Endothelial cell of umbilical vein (primary cell): ENCODE results near the gene IDI1. TPM values are rescaled to one million over a fixed set of nuclear protein-coding genes. Genes with fewer than 3 reads are reported as not detected.

Source experiments
- BruUV-seq: library from RNA; stranded (reverse); fragments of 400-500 nt; replicated peaks from 2 replicates; lab custom pipeline; 2021; lab: Mats Ljungman, UMichigan
- CTCF ChIA-PET: fragments of 300-600, 350-600 bp; sonication (Branson Sonifier 250); formaldehyde crosslinking; loops from one replicate; lab custom pipeline; 2021; ENCODE audit warnings: antibody characterized with exemption, inconsistent platforms; lab: Charles Lee
- POLR2A ChIA-PET: fragments of 300-600, 350-600 bp; sonication (Branson Sonifier 250); formaldehyde crosslinking; loops from one replicate; lab custom pipeline; 2021; ENCODE audit warnings: antibody characterized with exemption, inconsistent platforms; lab: Charles Lee
- DNase-seq: peaks from one replicate; pipeline ENCODE4 v3.0.0-alpha.2; 2011; ENCODE audit warnings: low read depth, low spot score
- FAIRE-seq: peaks from 2 replicates; lab custom pipeline; 2011; peaks lifted over from hg19 to GRCh38; lab: Jason Lieb, UNC
- H2AFZ ChIP-seq: 2 replicates; pipeline ENCODE4 v1.6.0; 2012; ENCODE audit warnings: low read depth, low read length, control low read depth, inconsistent platforms
- H3K27ac ChIP-seq: 2 replicates; pipeline ENCODE4 v1.5.1; 2011; ENCODE audit warnings: low read depth, mild to moderate bottlenecking, control low read depth, low read length, moderate library complexity; ENCODE audit not compliant: insufficient read depth
- H3K27me3 ChIP-seq, 2 experiments: 2 replicates each; pipeline versions ENCODE4 v1.6.0 to v1.6.1; 2011; ENCODE audit warnings: low read length in 2 of 2, mixed read lengths in 1 of 2; ENCODE audit not compliant: control insufficient read depth in 2 of 2, insufficient read depth in 2 of 2
- H3K36me3 ChIP-seq, 2 experiments: 2 replicates in 1 of 2; 3 replicates in 1 of 2; pipeline ENCODE4 v1.5.1; 2011; ENCODE audit warnings: low read length in 2 of 2, mild to moderate bottlenecking in 1 of 2, moderate library complexity in 1 of 2; ENCODE audit not compliant: control insufficient read depth in 2 of 2, insufficient read depth in 2 of 2; ENCODE audit errors: extremely low read depth in 1 of 2
- H3K4me1 ChIP-seq: 3 replicates; pipeline ENCODE4 v1.5.1; 2011; ENCODE audit warnings: mild to moderate bottlenecking, low read length; ENCODE audit not compliant: control insufficient read depth, insufficient read depth; ENCODE audit errors: extremely low read depth
- H3K4me2 ChIP-seq: 2 replicates; pipeline ENCODE4 v1.6.1; 2011; ENCODE audit warnings: low read length, control low read depth, mixed read lengths; ENCODE audit not compliant: insufficient read depth
- H3K4me3 ChIP-seq, 3 experiments: fragments of 200-600 bp in 1 of 3; sonication (generic), shearing (Covaris generic) in 1 of 3; replicated peaks in 1 of 3; 2 replicates each; pipeline ENCODE4 v1.5.1; 2011 to 2016; ENCODE audit warnings: control low read depth in 3 of 3, low read length in 3 of 3, mild to moderate bottlenecking in 2 of 3, inconsistent platforms in 1 of 3, low read depth in 1 of 3, moderate library complexity in 1 of 3; ENCODE audit not compliant: insufficient read depth in 1 of 3
- H3K79me2 ChIP-seq: 2 replicates; pipeline ENCODE4 v1.6.0; 2012; ENCODE audit warnings: low read length, inconsistent platforms; ENCODE audit not compliant: control insufficient read depth, insufficient read depth
- H3K9ac ChIP-seq: replicated peaks from 2 replicates; pipeline ENCODE3; 2011; ENCODE audit warnings: low read length, control low read depth; ENCODE audit not compliant: insufficient read depth; ENCODE audit errors: extremely low read depth
- H3K9me1 ChIP-seq: replicated peaks from 3 replicates; pipeline ENCODE4 v1.6.0; 2011; ENCODE audit warnings: mild to moderate bottlenecking, low read length; ENCODE audit not compliant: control insufficient read depth, insufficient read depth; ENCODE audit errors: extremely low read depth
- H3K9me3 ChIP-seq: replicated peaks from 2 replicates; pipeline ENCODE4 v1.5.1; 2012; ENCODE audit warnings: low read length, inconsistent platforms; ENCODE audit not compliant: control insufficient read depth, insufficient read depth
- H4K20me1 ChIP-seq: replicated peaks from 2 replicates; pipeline ENCODE3; 2011; ENCODE audit warnings: mild to moderate bottlenecking, low read length; ENCODE audit not compliant: control insufficient read depth, insufficient read depth; ENCODE audit errors: extremely low read depth
- EZH2 ChIP-seq: IDR thresholded peaks from 2 replicates; pipeline ENCODE4 v1.6.1; 2012; ENCODE audit warnings: borderline replicate concordance, low read depth, mild to moderate bottlenecking, moderate library complexity, low read length, inconsistent platforms; ENCODE audit not compliant: severe bottlenecking
- FOS ChIP-seq: IDR thresholded peaks from 2 replicates; pipeline ENCODE4 v1.6.1; 2011; ENCODE audit warnings: mild to moderate bottlenecking, low read length, moderate library complexity, borderline replicate concordance; ENCODE audit not compliant: insufficient read depth
- JUN ChIP-seq: IDR thresholded peaks from 2 replicates; pipeline ENCODE4 v1.6.1; 2011; ENCODE audit warnings: borderline replicate concordance, low read depth; ENCODE audit not compliant: insufficient read length, insufficient read depth
- MYC ChIP-seq: IDR thresholded peaks from one replicate; pipeline ENCODE4 v1.6.1; 2011; ENCODE audit warnings: mild to moderate bottlenecking, low read depth, low read length
- POLR2A ChIP-seq: IDR thresholded peaks from 2 replicates; pipeline ENCODE4 v1.6.1; 2012; ENCODE audit warnings: low read depth, mild to moderate bottlenecking, control low read depth, low read length
- POLR2AphosphoS5 ChIP-seq: IDR thresholded peaks from 2 replicates; pipeline ENCODE4 v1.6.1; 2012; ENCODE audit warnings: low read depth, mild to moderate bottlenecking, control low read depth, low read length, moderate library complexity; ENCODE audit not compliant: insufficient read depth
- dilution Hi-C: fragments of 300-500 bp; cut with MboI; formaldehyde crosslinking; loops from one replicate; pipeline ENCODE4 v1.15.0; 2019; ENCODE audit warnings: low sequenced_read_pairs; ENCODE audit not compliant: extremely low pct_ligation_motif_present
- intact Hi-C: fragments of 100-400 bp; cut with micrococcal nuclease; formaldehyde crosslinking; loops from one replicate; pipeline ENCODE4 v1.10.0; 2022
- polyA plus RNA-seq, 4 experiments: library from polyadenylated mRNA; depleted of rRNA in 3 of 4; stranded (reverse) in 3 of 4; unstranded in 1 of 4; fragments of >200 nt; gene quantifications; 2 replicates each; pipeline versions ENCODE4 v1.2.1 to v1.2.3, GENCODE V29; 2011 to 2012; ENCODE audit warnings: missing spikeins in 1 of 4
- total RNA-seq: library from RNA; stranded (reverse); gene quantifications from 2 replicates; pipeline ENCODE4 v1.2.3, GENCODE V29; 2021
- TF ChIP-seq, protein P1 (sequence below), 2 donors: IDR thresholded peaks; 1 replicate in 1 of 2; 2 replicates in 1 of 2; pipeline ENCODE4 v1.5.1; 2011; ENCODE audit warnings: low read length in 2 of 2, mild to moderate bottlenecking in 2 of 2, moderate library complexity in 2 of 2, control low read depth in 1 of 2, inconsistent platforms in 1 of 2, low read depth in 1 of 2; ENCODE audit not compliant: insufficient read depth in 1 of 2; ENCODE audit errors: extremely low read depth in 1 of 2

Gene IDI1
- total and polyA plus RNA-seq, 2 donors (not counting 3 experiments of a cell fraction or from before 2014, with no cell fraction given) = 42.2 to 63.0 TPM

GRCh38 chr10:1019362-1019761 lies 29.6 kb downstream of the IDI1 start:
- DNase-seq (no peak), FAIRE-seq (no peak)
- ChIA-PET CTCF (interaction anchor here (1.0 kb wide), 1 partner anchor 18 kb away, joined by 3 read pairs; no protein-coding TSS in a partner anchor), POLR2A (no interaction called here)
- Histone ChIP-seq H3K36me3 (peaks cover 22 to 28% of the 10 kb centered on the region in 2 experiments), H3K4me1 (no peaks in the 10 kb centered on the region), H3K4me2 (no peak overlapping the region), H3K9me3 (no peaks in the 10 kb centered on the region), H3K79me2 (no peaks in the 10 kb centered on the region), H3K9me1 (no peaks in the 10 kb centered on the region), H2AFZ (no peak overlapping the region), H3K27ac (no peak overlapping the region), H4K20me1 (no peaks in the 10 kb centered on the region), H3K9ac (no peak overlapping the region), H3K27me3 (no peaks in the 10 kb centered on the region), H3K4me3 (no peak overlapping the region)
- dilution Hi-C loops (no loop called here), intact Hi-C loops (no loop called here)
- no peak for TF ChIP-seq POLR2A
- TF ChIP-seq, protein P1, sequence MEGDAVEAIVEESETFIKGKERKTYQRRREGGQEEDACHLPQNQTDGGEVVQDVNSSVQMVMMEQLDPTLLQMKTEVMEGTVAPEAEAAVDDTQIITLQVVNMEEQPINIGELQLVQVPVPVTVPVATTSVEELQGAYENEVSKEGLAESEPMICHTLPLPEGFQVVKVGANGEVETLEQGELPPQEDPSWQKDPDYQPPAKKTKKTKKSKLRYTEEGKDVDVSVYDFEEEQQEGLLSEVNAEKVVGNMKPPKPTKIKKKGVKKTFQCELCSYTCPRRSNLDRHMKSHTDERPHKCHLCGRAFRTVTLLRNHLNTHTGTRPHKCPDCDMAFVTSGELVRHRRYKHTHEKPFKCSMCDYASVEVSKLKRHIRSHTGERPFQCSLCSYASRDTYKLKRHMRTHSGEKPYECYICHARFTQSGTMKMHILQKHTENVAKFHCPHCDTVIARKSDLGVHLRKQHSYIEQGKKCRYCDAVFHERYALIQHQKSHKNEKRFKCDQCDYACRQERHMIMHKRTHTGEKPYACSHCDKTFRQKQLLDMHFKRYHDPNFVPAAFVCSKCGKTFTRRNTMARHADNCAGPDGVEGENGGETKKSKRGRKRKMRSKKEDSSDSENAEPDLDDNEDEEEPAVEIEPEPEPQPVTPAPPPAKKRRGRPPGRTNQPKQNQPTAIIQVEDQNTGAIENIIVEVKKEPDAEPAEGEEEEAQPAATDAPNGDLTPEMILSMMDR (IDR thresholded peaks at IDR 0.05; ENCODE audit: extremely low read depth in 1 of 2, insufficient read depth in 1 of 2, low read depth in 1 of 2, low read length in 2 of 2) = no peak
- no TSS peak for BruUV-seq

DNA sequence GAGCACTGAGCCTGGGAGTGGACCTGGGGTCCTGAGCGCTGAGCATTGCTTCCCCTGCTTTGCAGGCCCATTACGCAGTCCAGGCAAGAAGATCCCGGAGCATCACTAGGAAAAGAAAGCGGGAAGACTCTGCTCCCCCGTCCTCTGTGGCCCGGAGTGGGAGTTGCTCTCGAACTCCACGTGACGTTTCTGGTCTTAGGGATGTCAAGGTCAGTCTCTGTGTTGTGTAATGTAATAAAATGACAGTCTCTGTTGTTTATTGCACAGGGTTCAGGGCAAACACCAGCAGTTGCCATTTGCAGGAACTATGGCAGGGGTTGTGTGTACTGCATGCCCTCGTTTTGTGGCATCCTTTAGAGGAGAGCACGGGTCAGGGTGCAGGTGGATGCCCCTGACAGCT lies 33.2 kb downstream of the IDI1 start:
- H3K36me3 ChIP-seq = peaks cover 34 to 48% of the 10 kb centered on the region in 2 experiments
- CTCF ChIA-PET = no interaction called here
- no peaks in the 10 kb centered on the region for H3K9me1 ChIP-seq
- H3K9me3 ChIP-seq = no peaks in the 10 kb centered on the region
- H3K27me3 ChIP-seq = no peaks in the 10 kb centered on the region
- POLR2A ChIA-PET = no interaction called here
- peaks cover 3% of the 10 kb centered on the region for H3K79me2 ChIP-seq
- no peak overlapping the region for H2AFZ ChIP-seq
- no peak overlapping the region for H3K4me2 ChIP-seq
- no peak overlapping the region for H3K27ac ChIP-seq
- no peak overlapping the region for H3K4me3 ChIP-seq
- no peaks in the 10 kb centered on the region for H4K20me1 ChIP-seq
- TF ChIP-seq POLR2AphosphoS5 (no peak), MYC (no peak), EZH2 (no peak), POLR2A (no peak), JUN (no peak), FOS (no peak)
- TF ChIP-seq, protein P1 (IDR thresholded peaks at IDR 0.05; ENCODE audit: extremely low read depth in 1 of 2, insufficient read depth in 1 of 2, low read depth in 1 of 2, low read length in 2 of 2) = no peak
- intact Hi-C loops (no loop called here), dilution Hi-C loops (no loop called here)
- no peak overlapping the region for H3K9ac ChIP-seq
- no peak for FAIRE-seq
- no peak for DNase-seq
- no TSS peak for BruUV-seq
- H3K4me1 ChIP-seq = no peaks in the 10 kb centered on the region
